Activated CD8-positive, alpha-beta T cell treated with anti-CD3 and anti-CD28 coated beads for 36 hours (primary cell): Measurements from ENCODE around the gene CNP. TPM values are rescaled to one million over a fixed set of nuclear protein-coding genes. Genes with fewer than 3 reads are reported as not detected.

Experiments
- ATAC-seq: fragments of 200-7000 bp; cut with Tn5 transposase; one replicate; pipeline ENCODE4 v1.10.0; 2021; ENCODE audit warnings: mild to moderate bottlenecking, moderate library complexity
- CTCF ChIA-PET: fragments of 350-600 bp; sonication (Branson Sonifier 250); formaldehyde crosslinking; loops from one replicate; lab custom pipeline; 2021; ENCODE audit warnings: antibody characterized with exemption; lab: Charles Lee
- POLR2A ChIA-PET: fragments of 350-600 bp; sonication (Branson Sonifier 250); formaldehyde crosslinking; loops from one replicate; lab custom pipeline; 2021; ENCODE audit warnings: antibody characterized with exemption; lab: Charles Lee
- DNase-seq: peaks from one replicate; pipeline ENCODE4 v3.0.0-alpha.2; 2020
- H3K27ac Mint-ChIP-seq: one replicate; pipeline ENCODE4 v1.8.0; 2021; ENCODE audit warnings: mild to moderate bottlenecking, mixed read lengths
- H3K27me3 Mint-ChIP-seq: one replicate; pipeline ENCODE4 v1.8.0; 2021; ENCODE audit warnings: mixed read lengths
- H3K36me3 Mint-ChIP-seq: one replicate; pipeline ENCODE4 v1.8.0; 2021; ENCODE audit warnings: low read depth, mixed read lengths
- H3K4me1 Mint-ChIP-seq: one replicate; pipeline ENCODE4 v1.8.0; 2021; ENCODE audit warnings: low read depth, mixed read lengths
- H3K4me3 Mint-ChIP-seq: one replicate; pipeline ENCODE4 v1.8.0; 2021; ENCODE audit warnings: mild to moderate bottlenecking, moderate library complexity, mixed read lengths
- H3K9me3 Mint-ChIP-seq: one replicate; pipeline ENCODE4 v1.8.0; 2021; ENCODE audit warnings: mixed read lengths
- CTCF ChIP-seq: fragments of 200-600 bp; IDR thresholded peaks from one replicate; pipeline ENCODE4 v1.8.0; 2022; ENCODE audit warnings: antibody characterized with exemption, mild to moderate bottlenecking
- intact Hi-C: fragments of 100-400 bp; cut with micrococcal nuclease; formaldehyde crosslinking; loops from one replicate; pipeline ENCODE4 v1.10.0; 2022
- total RNA-seq, 2 experiments: library from RNA; stranded (reverse); gene quantifications; one replicate each; pipeline ENCODE4 v1.2.3, GENCODE V29; 2021

CNP gene
- total RNA-seq, 2 experiments from 2014 or later: 50.1 to 54.5 TPM

GRCh38 chr17:42000413-42001133, 34.0 kb downstream of the CNP start:
- H3K27me3 Mint-ChIP-seq: no peaks in the 10 kb centered on the region
- H3K36me3 Mint-ChIP-seq: peaks cover 29% of the 10 kb centered on the region
- no peak overlapping the region for H3K4me3 Mint-ChIP-seq
- DNase-seq: no peak
- peaks cover 38% of the 10 kb centered on the region for H3K4me1 Mint-ChIP-seq
- intact Hi-C loops: no loop called here
- no peak for ATAC-seq
- no peaks in the 10 kb centered on the region for H3K9me3 Mint-ChIP-seq
- POLR2A ChIA-PET: no interaction called here
- CTCF ChIA-PET: interaction anchor here (1.2 kb wide), 1 partner anchor 38 kb away, joined by 4 read pairs; no protein-coding TSS in a partner anchor
- peak overlapping the region; percentile 4 for H3K27ac Mint-ChIP-seq
- TF ChIP-seq CTCF: no peak

- Mint-ChIP-seq H3K9me3 (no peaks in the 10 kb centered on the region), H3K27me3 (no peaks in the 10 kb centered on the region), H3K4me3 (no peak overlapping the region), H3K36me3 (peaks cover 20% of the 10 kb centered on the region), H3K27ac (no peak overlapping the region), H3K4me1 (peaks cover 30% of the 10 kb centered on the region)
- no peak for ATAC-seq
- intact Hi-C loops: no loop called here
- ChIA-PET POLR2A (interaction anchor here (1.3 to 2.4 kb wide), 2 partner anchors 14 to 32 kb away, joined by 4 to 8 read pairs; no protein-coding TSS in a partner anchor), CTCF (no interaction called here)
- TF ChIP-seq CTCF: no peak
- DNase-seq: no peak
Measured at GRCh38 chr17:42001729-42002128, 35.1 kb downstream of the CNP start.

- Mint-ChIP-seq H3K36me3 (peaks cover 19% of the 10 kb centered on the region), H3K9me3 (no peaks in the 10 kb centered on the region), H3K4me3 (no peak overlapping the region), H3K27me3 (no peaks in the 10 kb centered on the region), H3K4me1 (peaks cover 29% of the 10 kb centered on the region), H3K27ac (peak overlapping the region; percentile 21)
- intact Hi-C loops: no loop called here
- ATAC-seq: no peak
- TF ChIP-seq CTCF: no peak
- POLR2A ChIA-PET: interaction anchor here (0.8 to 2.4 kb wide), 5 partner anchors 9 to 35 kb away, joined by 3 to 8 read pairs (median 3); partner anchors contain the start of gene NKIRAS2
- CTCF ChIA-PET: interaction anchor here (0.8 kb wide), 1 partner anchor 103 kb away, joined by 3 read pairs; no protein-coding TSS in a partner anchor
- no peak for DNase-seq
Measured at GRCh38 chr17:42002175-42002791, 35.7 kb downstream of the CNP start.

GRCh38 chr17:42002792-42003301, 36.3 kb downstream of the CNP start:
- Mint-ChIP-seq H3K36me3 (peaks cover 18% of the 10 kb centered on the region), H3K4me3 (no peak overlapping the region), H3K27ac (peak overlapping the region; percentile 21), H3K27me3 (no peaks in the 10 kb centered on the region), H3K9me3 (no peaks in the 10 kb centered on the region), H3K4me1 (peaks cover 29% of the 10 kb centered on the region)
- ChIA-PET CTCF (interaction anchor here (0.8 to 0.9 kb wide), 2 partner anchors 65 to 103 kb away, joined by 3 read pairs; no protein-coding TSS in a partner anchor), POLR2A (interaction anchor here (0.8 to 2.4 kb wide), 5 partner anchors 10 to 35 kb away, joined by 3 to 8 read pairs (median 3); partner anchors contain the start of gene NKIRAS2)
- DNase-seq: no peak
- intact Hi-C loops: no loop called here
- no peak for TF ChIP-seq CTCF
- ATAC-seq: no peak
